Measurements from ENCODE around the gene ADGRV1. TPM values are rescaled to one million over a fixed set of nuclear protein-coding genes. Genes with fewer than 3 reads are reported as not detected.
"Not testable (repeated sequence)": the region's sequence is repeated elsewhere in the genome, so short reads cannot be mapped to it uniquely, and the experiment has no call there.

ADGRV1 gene
- total RNA-seq, 4 donors from 2014 or later, result 6.0 to 37.0 (median 10.6) TPM

GRCh38 chr5:90759119-90759518, 200.5 kb downstream of the ADGRV1 start:
- no peaks in the 10 kb centered on the region for H3K9me3 ChIP-seq
- in situ Hi-C loops (cut with MboI; ENCODE audit: low pct_ligation_motif_present in 1 of 4, low pct_unique_long_range_greater_than_20kb in 1 of 4, low sequenced_read_pairs in 3 of 4) (no loop called here), intact Hi-C loops (cut with DNase I; ENCODE audit: low total_unique reads) (no loop called here)
- no peaks in the 10 kb centered on the region for H3K4me1 ChIP-seq
- no peak for TF ChIP-seq POLR2AphosphoS5 (IDR thresholded peaks at IDR 0.05)
- no peak for TF ChIP-seq POLR2A (IDR thresholded peaks at IDR 0.05)
- TF ChIP-seq, protein P1, sequence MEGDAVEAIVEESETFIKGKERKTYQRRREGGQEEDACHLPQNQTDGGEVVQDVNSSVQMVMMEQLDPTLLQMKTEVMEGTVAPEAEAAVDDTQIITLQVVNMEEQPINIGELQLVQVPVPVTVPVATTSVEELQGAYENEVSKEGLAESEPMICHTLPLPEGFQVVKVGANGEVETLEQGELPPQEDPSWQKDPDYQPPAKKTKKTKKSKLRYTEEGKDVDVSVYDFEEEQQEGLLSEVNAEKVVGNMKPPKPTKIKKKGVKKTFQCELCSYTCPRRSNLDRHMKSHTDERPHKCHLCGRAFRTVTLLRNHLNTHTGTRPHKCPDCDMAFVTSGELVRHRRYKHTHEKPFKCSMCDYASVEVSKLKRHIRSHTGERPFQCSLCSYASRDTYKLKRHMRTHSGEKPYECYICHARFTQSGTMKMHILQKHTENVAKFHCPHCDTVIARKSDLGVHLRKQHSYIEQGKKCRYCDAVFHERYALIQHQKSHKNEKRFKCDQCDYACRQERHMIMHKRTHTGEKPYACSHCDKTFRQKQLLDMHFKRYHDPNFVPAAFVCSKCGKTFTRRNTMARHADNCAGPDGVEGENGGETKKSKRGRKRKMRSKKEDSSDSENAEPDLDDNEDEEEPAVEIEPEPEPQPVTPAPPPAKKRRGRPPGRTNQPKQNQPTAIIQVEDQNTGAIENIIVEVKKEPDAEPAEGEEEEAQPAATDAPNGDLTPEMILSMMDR (IDR thresholded peaks at IDR 0.05), result no peak
- no peak for TF ChIP-seq EP300 (IDR thresholded peaks at IDR 0.05; ENCODE audit: low read depth)
- H3K27me3 ChIP-seq, result no peaks in the 10 kb centered on the region
- H3K4me3 ChIP-seq, result no peak overlapping the region
- no peak overlapping the region for H3K27ac ChIP-seq
- 88 to 96% methylated on average over 2 of the region's 2 CpGs for WGBS, 2 donors (ENCODE audit: low coverage in 1 of 2)
- no peaks in the 10 kb centered on the region for H3K36me3 ChIP-seq
- no peak for DNase-seq

DNA sequence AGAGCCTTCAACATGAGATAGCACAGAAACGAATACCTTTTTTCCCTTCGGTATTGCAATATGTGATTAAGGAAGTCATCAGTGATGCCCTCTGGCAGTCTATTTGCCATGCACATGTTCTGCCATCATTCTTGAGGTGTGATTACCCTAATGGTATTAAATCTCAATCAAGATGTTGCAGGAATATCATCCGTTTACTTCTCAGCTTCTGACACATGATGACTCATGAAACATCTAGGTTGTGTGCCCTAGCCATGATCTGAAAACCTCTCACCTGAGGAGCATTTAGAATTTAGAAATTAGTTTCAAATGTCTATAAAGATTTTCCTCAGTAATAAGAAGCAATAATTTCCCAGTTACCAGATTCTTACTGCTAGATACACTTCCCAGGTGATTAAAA, 209.1 kb downstream of the ADGRV1 start:
- H3K36me3 ChIP-seq, result no peaks in the 10 kb centered on the region
- TF ChIP-seq POLR2A (IDR thresholded peaks at IDR 0.05) (no peak), POLR2AphosphoS5 (IDR thresholded peaks at IDR 0.05) (no peak), EP300 (IDR thresholded peaks at IDR 0.05; ENCODE audit: low read depth) (no peak)
- TF ChIP-seq, protein P1 (IDR thresholded peaks at IDR 0.05), result no peak
- no peaks in the 10 kb centered on the region for H3K4me1 ChIP-seq
- intact Hi-C loops (cut with DNase I; ENCODE audit: low total_unique reads) (no loop called here), in situ Hi-C loops (cut with MboI; ENCODE audit: low pct_ligation_motif_present in 1 of 4, low pct_unique_long_range_greater_than_20kb in 1 of 4, low sequenced_read_pairs in 3 of 4) (no loop called here)
- no peak overlapping the region for H3K4me3 ChIP-seq
- H3K27ac ChIP-seq, result no peak overlapping the region
- WGBS, 2 donors (ENCODE audit: low coverage in 1 of 2), result 91 to 95% methylated on average over 3 of the region's 3 CpGs
- no peaks in the 10 kb centered on the region for H3K9me3 ChIP-seq
- DNase-seq, result no peak
- no peaks in the 10 kb centered on the region for H3K27me3 ChIP-seq

GRCh38 chr5:90770006-90770541, 211.5 kb downstream of the ADGRV1 start:
- in situ Hi-C loops (cut with MboI; ENCODE audit: low pct_ligation_motif_present in 1 of 4, low pct_unique_long_range_greater_than_20kb in 1 of 4, low sequenced_read_pairs in 3 of 4); intact Hi-C loops (cut with DNase I; ENCODE audit: low total_unique reads); DNase-seq; H3K9me3 ChIP-seq; H3K4me3 ChIP-seq; H3K27me3 ChIP-seq; H3K36me3 ChIP-seq; H3K4me1 ChIP-seq; H3K27ac ChIP-seq: not testable (repeated sequence)
- WGBS, 2 donors (ENCODE audit: low coverage in 1 of 2), result 90 to 95% methylated on average over 3 to 4 of the region's 4 CpGs

DNA sequence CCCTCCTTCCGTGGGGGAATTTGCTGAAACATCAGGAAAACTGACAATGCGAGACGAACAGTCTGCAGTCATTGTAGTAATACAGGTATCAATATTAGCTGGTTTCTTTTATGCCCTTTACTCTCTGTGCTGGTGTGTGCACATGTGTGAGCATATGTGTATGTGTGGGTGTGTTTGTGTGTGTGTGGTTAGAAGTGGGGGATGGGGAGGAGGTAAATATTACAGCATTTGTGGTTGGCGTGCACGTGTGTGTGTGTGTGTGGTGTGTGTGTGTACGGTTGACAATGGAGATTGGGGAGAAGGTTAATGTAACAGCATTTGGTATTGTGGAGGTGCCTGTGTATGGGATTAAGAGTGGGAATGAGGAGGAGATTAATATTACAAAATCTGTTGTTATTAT, 219.4 kb downstream of the ADGRV1 start:
- TF ChIP-seq POLR2AphosphoS5 (IDR thresholded peaks at IDR 0.05), result no peak
- TF ChIP-seq EP300 (IDR thresholded peaks at IDR 0.05; ENCODE audit: low read depth), result no peak
- TF ChIP-seq, protein P1 (IDR thresholded peaks at IDR 0.05), result no peak
- TF ChIP-seq POLR2A (IDR thresholded peaks at IDR 0.05), result no peak
- no peaks in the 10 kb centered on the region for H3K27me3 ChIP-seq
- DNase-seq, result no peak
- H3K4me1 ChIP-seq, result no peaks in the 10 kb centered on the region
- H3K36me3 ChIP-seq, result no peaks in the 10 kb centered on the region
- 83 to 93% methylated on average over 6 of the region's 6 CpGs for WGBS, 2 donors (ENCODE audit: low coverage in 1 of 2)
- no peaks in the 10 kb centered on the region for H3K9me3 ChIP-seq
- H3K27ac ChIP-seq, result no peak overlapping the region
- intact Hi-C loops (cut with DNase I; ENCODE audit: low total_unique reads), result no loop called here
- no peak overlapping the region for H3K4me3 ChIP-seq
- in situ Hi-C loops (cut with MboI; ENCODE audit: low pct_ligation_motif_present in 1 of 4, low pct_unique_long_range_greater_than_20kb in 1 of 4, low sequenced_read_pairs in 3 of 4), result loop anchor here in 3 of 4 donors (25.0 kb wide), 2 partner anchors 316 to 341 kb away; partner anchors contain the start of genes MBLAC2 (in 1 of the 3) and POLR3G (in 1 of the 3)
